ENCODE data around the gene MRPS23.

The MRPS23 gene

DNA sequence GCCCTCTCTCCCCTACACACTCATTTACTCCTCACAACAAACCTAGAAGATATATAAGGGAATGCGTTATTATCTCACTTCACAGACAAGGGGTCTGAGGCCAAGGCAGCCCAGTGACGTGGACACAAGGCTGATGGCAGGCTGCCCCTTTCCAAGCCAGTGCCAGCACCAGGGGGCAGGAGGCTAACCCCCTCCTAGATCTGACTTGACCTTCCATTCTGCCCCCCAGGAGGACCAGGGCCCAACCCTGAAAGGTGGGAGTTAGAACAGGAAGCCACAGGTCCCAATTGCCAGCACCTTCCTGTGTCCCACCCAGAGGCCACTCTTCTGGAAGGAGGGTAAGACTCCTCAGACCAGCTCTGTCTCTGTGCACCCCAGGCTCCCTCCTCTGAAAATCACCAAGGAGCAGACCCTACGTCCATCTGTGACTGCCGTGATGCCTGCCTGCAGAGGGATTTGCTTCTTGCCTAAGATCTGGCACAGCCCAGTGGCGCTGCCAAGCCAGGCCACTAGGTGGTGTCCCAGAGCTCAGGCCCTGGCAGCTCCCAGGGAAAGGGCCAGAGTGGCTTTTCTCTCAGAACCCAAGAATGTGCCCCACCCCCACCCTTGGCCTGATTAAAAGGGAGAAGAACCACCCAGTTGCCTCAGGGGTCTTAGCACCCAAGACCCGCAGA lies 42.4 kb upstream of the MRPS23 start (continued):
- TF ChIP-seq, protein P1, sequence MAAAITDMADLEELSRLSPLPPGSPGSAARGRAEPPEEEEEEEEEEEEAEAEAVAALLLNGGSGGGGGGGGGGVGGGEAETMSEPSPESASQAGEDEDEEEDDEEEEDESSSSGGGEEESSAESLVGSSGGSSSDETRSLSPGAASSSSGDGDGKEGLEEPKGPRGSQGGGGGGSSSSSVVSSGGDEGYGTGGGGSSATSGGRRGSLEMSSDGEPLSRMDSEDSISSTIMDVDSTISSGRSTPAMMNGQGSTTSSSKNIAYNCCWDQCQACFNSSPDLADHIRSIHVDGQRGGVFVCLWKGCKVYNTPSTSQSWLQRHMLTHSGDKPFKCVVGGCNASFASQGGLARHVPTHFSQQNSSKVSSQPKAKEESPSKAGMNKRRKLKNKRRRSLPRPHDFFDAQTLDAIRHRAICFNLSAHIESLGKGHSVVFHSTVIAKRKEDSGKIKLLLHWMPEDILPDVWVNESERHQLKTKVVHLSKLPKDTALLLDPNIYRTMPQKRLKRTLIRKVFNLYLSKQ (tag by site-specific recombination; IDR thresholded peaks at IDR 0.05; ENCODE audit: borderline replicate concordance) = no peak
- TF ChIP-seq CTCF (tag by site-specific recombination; IDR thresholded peaks at IDR 0.05) = peak; percentile 92
- TF ChIP-seq ZNF324 (tag by site-specific recombination; IDR thresholded peaks at IDR 0.05) = no peak
- no peak for TF ChIP-seq KLF16 (tag by site-specific recombination; IDR thresholded peaks at IDR 0.05)
- no peak for TF ChIP-seq ZNF621 (tag by site-specific recombination; IDR thresholded peaks at IDR 0.05)
- TF ChIP-seq, protein P2, sequence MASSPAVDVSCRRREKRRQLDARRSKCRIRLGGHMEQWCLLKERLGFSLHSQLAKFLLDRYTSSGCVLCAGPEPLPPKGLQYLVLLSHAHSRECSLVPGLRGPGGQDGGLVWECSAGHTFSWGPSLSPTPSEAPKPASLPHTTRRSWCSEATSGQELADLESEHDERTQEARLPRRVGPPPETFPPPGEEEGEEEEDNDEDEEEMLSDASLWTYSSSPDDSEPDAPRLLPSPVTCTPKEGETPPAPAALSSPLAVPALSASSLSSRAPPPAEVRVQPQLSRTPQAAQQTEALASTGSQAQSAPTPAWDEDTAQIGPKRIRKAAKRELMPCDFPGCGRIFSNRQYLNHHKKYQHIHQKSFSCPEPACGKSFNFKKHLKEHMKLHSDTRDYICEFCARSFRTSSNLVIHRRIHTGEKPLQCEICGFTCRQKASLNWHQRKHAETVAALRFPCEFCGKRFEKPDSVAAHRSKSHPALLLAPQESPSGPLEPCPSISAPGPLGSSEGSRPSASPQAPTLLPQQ (tag by site-specific recombination; IDR thresholded peaks at IDR 0.05) = no peak

- H3K4me1 ChIP-seq (ENCODE audit: control insufficient read depth, insufficient read depth, low read length) = peaks cover 6% of the 10 kb centered on the region
- ChIA-PET CTCF (interaction anchor here (0.6 to 8.0 kb wide), 15 partner anchors 8 to 259 kb away, joined by 3 to 95 read pairs (median 14); partner anchors contain the start of gene CUEDC1), POLR2A (interaction anchor here (0.6 kb wide), 1 partner anchor 13 kb away, joined by 8 read pairs; no protein-coding TSS in a partner anchor)
- no peak overlapping the region for H3K4me3 ChIP-seq (ENCODE audit: low read depth, low read length)
- H3K27ac ChIP-seq (ENCODE audit: extremely low read depth, low read depth, low read length) = no peak overlapping the region
- no peaks in the 10 kb centered on the region for H3K36me3 ChIP-seq (ENCODE audit: control insufficient read depth in 2 of 2, insufficient read depth in 1 of 2, low read length in 2 of 2)
- TF ChIP-seq ZNF514 (tag by site-specific recombination; IDR thresholded peaks at IDR 0.05) (no peak), ZNF10 (tag by site-specific recombination; IDR thresholded peaks at IDR 0.05) (no peak), ZFP69B (tag by site-specific recombination; IDR thresholded peaks at IDR 0.05) (no peak), KLF16 (tag by site-specific recombination; IDR thresholded peaks at IDR 0.05) (no peak), ZNF174 (tag by site-specific recombination; IDR thresholded peaks at IDR 0.05) (no peak), ZNF324 (tag by site-specific recombination; IDR thresholded peaks at IDR 0.05) (no peak), ZNF580 (tag by site-specific recombination; IDR thresholded peaks at IDR 0.05) (no peak), REPIN1 (tag by site-specific recombination; IDR thresholded peaks at IDR 0.05; ENCODE audit: low read depth) (no peak), ZNF660 (tag by site-specific recombination; IDR thresholded peaks at IDR 0.05) (no peak), ZNF707 (tag by site-specific recombination; IDR thresholded peaks at IDR 0.05) (no peak), ZNF157 (tag by site-specific recombination; IDR thresholded peaks at IDR 0.05) (no peak), ATF2 (tag by site-specific recombination; IDR thresholded peaks at IDR 0.05; ENCODE audit: low read depth) (no peak), ZNF132 (tag by site-specific recombination; IDR thresholded peaks at IDR 0.05; ENCODE audit: borderline replicate concordance) (no peak), HOXC10 (CRISPR knock-in tag; IDR thresholded peaks at IDR 0.05) (no peak), ZNF354C (tag by site-specific recombination; IDR thresholded peaks at IDR 0.05; ENCODE audit: borderline replicate concordance, low read depth) (no peak), ZNF843 (tag by site-specific recombination; IDR thresholded peaks at IDR 0.05) (no peak), ZFHX2 (tag by site-specific recombination; conservative IDR thresholded peaks at IDR 0.05) (no peak)
- H3K9me3 ChIP-seq (ENCODE audit: control insufficient read depth, insufficient read depth, low read depth, low read length) = no peaks in the 10 kb centered on the region
Observed at GRCh38 chr17:57890857-57891232, 41.0 kb upstream of the MRPS23 start.
